ELF-1 (cell line): ENCODE measurements around the gene SAFB2.
"Not testable (repeated sequence)": the region's sequence is repeated elsewhere in the genome, so short reads cannot be mapped to it uniquely, and the experiment has no call there.

Source experiments
- DNase-seq: peaks from one replicate; pipeline ENCODE4 v3.0.0-alpha.2; 2016; ENCODE audit warnings: low read depth, low spot score

The SAFB2 gene

GRCh38 chr19:5632657-5633056, 10.1 kb upstream of the SAFB2 start:
- DNase-seq, result no peak

GRCh38 chr19:5632241-5632612, 9.7 kb upstream of the SAFB2 start:
- DNase-seq, result no peak

- no peak for DNase-seq
Measured at GRCh38 chr19:5631567-5632240, 9.1 kb upstream of the SAFB2 start.

- DNase-seq, result no peak
Measured at GRCh38 chr19:5628919-5629481, 6.4 kb upstream of the SAFB2 start.

GRCh38 chr19:5628461-5628860, 5.9 kb upstream of the SAFB2 start:
- no peak for DNase-seq

- DNase-seq, result peak; percentile 62
Measured at GRCh38 chr19:5627395-5627904, 4.9 kb upstream of the SAFB2 start.

GRCh38 chr19:5625641-5626040, 3.1 kb upstream of the SAFB2 start:
- no peak for DNase-seq

- no peak for DNase-seq
Measured at GRCh38 chr19:5624741-5625278, 2.2 kb upstream of the SAFB2 start.

- peak; percentile 18 for DNase-seq
Measured at GRCh38 chr19:5624018-5624663, 1.6 kb upstream of the SAFB2 start.

GRCh38 chr19:5623397-5624017, 931 bp upstream of the SAFB2 start:
- DNase-seq, result peak; percentile 12

GRCh38 chr19:5621945-5622464, 571 bp downstream of the SAFB2 start:
- DNase-seq, result peak; percentile 24

GRCh38 chr19:5621311-5621944, 1.1 kb downstream of the SAFB2 start:
- DNase-seq, result no peak

- DNase-seq, result no peak
Measured at GRCh38 chr19:5619946-5620345, 2.6 kb downstream of the SAFB2 start.

GRCh38 chr19:5618591-5618990, 4.0 kb downstream of the SAFB2 start:
- no peak for DNase-seq

GRCh38 chr19:5617080-5617479, 5.5 kb downstream of the SAFB2 start:
- DNase-seq, result no peak

GRCh38 chr19:5615756-5616327, 6.7 kb downstream of the SAFB2 start:
- DNase-seq, result no peak

- no peak for DNase-seq
Measured at GRCh38 chr19:5612891-5613865, 9.4 kb downstream of the SAFB2 start.

GRCh38 chr19:5609881-5610448, 12.6 kb downstream of the SAFB2 start:
- no peak for DNase-seq

GRCh38 chr19:5608766-5609165, 13.8 kb downstream of the SAFB2 start:
- not testable (repeated sequence) for DNase-seq

GRCh38 chr19:5608291-5608690, 14.3 kb downstream of the SAFB2 start:
- DNase-seq, result no peak
